Mucosa of gallbladder (tissue), 1 donor: ENCODE data around the gene KCNB1. TPM values are rescaled to one million over a fixed set of nuclear protein-coding genes. Genes with fewer than 3 reads are reported as not detected.

Source experiments
- DNase-seq: peaks from one replicate; pipeline ENCODE4 v3.0.0-alpha.2; 2020; ENCODE audit warnings: low spot score
- total RNA-seq: library from RNA; stranded (reverse); gene quantifications from one replicate; pipeline ENCODE4 v1.2.1, GENCODE V29; 2021
- donor health status: DM: no; HTN: no; CAD: no.

Gene KCNB1
- total RNA-seq, result 7.1 TPM

DNA sequence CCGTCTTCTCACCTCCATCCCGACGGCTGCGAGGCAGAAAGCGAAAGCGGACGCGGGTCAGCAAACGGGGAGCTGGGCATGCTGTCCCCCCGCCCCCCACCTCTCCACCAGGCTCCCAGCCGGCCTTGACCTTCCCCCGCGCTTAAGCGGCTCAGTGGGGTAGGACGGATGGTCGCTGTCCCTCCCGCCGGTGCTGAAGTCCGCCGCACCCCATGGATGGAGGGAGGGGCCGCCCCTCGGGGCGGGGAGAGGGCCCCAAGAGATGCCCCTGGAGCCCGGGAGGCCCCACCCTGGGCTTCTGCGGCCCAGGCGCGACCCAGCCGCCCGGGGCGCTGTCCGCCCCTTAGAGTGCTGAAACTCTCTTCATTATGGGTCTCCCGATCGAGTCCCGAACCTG lies at the start of gene KCNB1:
KCNB1 (minus strand) TSS at position 48 of the 397 bp plus-strand sequence. CDS start 188 bp downstream, outside the sequence.
- DNase-seq, result peak; percentile 46

DNA sequence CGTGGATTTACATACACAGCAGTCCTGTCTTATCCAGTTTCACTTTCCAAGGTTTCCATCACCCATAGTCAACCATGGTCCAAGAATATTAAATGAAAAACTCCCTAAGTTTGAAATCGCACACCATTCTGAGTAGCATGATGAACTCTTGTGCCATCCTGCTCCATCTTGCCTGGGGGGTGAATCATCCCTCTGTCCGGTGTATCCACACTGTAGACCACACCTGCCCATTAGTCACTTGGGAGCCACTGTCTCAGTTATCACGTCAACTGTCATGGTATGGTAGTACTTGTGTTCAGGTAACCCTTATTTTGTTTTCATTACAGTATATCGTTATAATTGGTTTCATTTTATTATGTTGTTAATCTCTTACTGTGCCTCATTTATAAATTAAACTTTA lies 47.0 kb upstream of the KCNB1 start:
- no peak for DNase-seq

GRCh38 chr20:49526568-49526967 lies 44.1 kb upstream of the KCNB1 start:
- no peak for DNase-seq

DNA sequence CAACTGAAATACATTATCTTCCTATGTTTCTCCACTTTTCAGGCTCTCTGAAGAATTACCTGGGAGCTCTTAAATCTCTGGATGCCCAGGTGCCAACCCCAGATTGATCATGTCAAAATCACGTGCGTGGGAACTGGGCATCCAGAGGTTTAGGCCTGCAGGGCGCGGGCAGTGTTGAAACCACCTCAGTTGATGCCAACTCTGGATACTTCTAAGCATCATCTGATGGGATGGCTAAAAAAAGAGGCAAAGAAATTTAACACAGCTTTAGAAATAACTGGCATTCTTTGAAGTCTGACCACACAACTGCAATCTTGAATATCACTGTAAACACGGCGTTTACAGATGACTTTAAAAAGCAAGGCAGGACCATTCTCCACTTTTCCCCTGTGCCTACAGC lies 43.6 kb upstream of the KCNB1 start:
- no peak for DNase-seq

DNA sequence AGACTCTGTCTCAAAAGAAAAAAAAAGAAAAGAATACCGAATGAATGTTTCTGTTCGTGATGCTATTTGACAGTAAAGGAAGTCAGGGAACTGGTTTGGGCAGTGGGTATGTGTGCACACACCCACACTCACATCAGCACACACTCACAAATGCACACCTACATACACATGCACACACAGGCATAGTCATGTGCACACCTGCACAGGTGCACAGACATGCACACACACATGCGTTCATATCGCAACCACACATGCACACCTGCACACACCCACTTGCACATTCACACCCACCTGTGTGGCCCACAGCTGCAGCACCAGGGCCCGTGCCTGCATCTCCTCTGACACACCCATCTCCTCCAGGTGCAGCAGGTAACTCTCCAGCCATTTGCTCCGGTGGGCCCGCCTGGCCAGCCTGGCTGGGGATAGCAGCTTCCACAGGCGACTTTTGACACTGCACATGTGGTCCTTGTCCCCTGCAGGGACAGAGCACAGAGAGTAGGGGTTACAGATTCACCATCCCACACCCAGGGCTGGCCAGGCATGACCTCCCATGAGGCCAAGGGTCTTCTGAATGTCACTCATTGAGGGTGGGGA lies 41.4 kb upstream of the KCNB1 start:
- no peak for DNase-seq

GRCh38 chr20:49521356-49521755 lies 38.9 kb upstream of the KCNB1 start:
- no peak for DNase-seq

GRCh38 chr20:49519777-49520359 lies 37.4 kb upstream of the KCNB1 start:
- DNase-seq, result no peak

DNA sequence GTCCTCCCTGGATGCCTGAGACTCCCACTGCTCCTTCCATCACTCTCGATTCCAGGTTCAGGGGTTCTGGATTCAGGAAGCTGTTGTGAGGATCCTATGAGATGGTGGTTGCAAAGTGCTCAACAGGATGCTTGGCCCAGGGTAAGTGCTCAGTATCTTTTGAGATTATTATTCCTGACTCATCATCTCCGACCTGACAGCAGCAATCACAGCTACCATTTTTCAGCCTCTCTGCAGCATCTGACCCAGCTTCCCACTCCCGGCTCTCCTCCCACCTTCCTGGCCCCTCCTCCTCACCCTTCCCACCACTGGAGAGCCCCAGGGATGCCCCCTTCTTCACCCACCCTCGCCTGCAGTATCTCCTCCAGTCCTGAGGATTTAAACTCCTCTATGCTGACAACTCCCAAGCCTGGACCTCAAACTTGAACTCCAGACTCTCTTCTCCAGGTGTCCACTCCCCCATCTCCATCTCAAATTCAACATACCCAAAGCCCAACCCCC lies 36.8 kb upstream of the KCNB1 start:
- no peak for DNase-seq

- no peak for DNase-seq
These were observed 36.1 kb upstream of the KCNB1 start for GRCh38 chr20:49518576-49518975.

DNA sequence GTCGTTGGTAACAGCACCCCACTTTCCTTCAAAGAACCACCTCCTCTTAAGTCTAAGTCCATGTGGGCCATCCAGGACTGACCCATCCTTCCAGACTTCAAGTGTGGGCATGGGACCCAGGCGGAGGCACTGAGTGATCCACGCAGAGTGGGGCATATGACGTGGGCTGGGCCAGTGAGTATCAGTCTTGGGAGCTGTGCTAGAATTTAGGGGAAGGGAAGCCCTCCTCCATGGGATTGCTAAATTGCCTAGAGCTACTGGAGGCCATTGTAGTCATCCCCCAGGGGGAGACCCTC lies 35.3 kb upstream of the KCNB1 start:
- DNase-seq, result no peak

GRCh38 chr20:49516916-49517804 lies 34.7 kb upstream of the KCNB1 start:
- no peak for DNase-seq

DNA sequence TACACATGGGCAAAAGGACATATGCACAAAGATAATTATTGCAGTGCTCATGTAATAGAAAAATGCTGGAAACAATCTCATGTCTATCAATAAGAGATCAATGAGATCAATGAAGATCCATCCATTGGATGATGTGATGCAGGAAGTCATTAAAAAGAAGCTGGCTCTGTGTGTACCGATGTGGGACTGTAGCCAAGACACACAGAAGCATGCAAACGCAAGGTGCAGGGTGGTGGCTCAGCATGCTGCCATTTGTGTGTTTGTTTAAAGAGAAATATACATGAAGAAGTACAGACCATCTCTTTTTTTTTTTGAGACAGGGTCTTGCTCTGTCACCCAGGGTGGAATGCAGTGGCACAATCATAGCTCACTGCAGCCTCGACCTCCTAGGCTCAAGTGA lies 33.1 kb upstream of the KCNB1 start:
- peak; percentile 22 for DNase-seq

GRCh38 chr20:49513517-49513916 lies 31.0 kb upstream of the KCNB1 start:
- DNase-seq, result no peak

DNA sequence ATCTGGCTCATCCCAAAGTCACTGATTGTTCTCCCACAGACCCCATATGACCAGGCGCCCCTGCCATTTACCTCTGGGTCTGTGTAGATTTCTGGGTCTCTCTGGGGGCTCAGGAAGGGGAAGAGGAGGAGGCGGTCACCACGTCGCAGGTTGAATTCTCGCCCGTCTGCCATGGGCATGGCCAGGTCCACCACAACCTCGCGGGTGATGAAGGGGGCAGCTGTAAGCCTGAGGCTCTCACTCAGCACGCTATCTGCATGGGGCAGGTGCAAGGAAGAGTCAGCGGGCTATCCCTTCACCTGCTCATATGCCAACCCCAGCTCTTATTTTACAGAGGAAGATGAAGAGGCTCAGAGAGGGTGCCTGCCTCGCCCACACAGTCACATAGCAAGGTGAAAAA lies 30.5 kb upstream of the KCNB1 start:
- DNase-seq, result no peak

GRCh38 chr20:49511788-49512525 lies 29.5 kb upstream of the KCNB1 start:
- DNase-seq, result no peak

- DNase-seq, result peak; percentile 52
These were observed 28.2 kb upstream of the KCNB1 start for GRCh38 chr20:49510562-49511122.

- no peak for DNase-seq
These were observed 26.1 kb upstream of the KCNB1 start for GRCh38 chr20:49508435-49509199.

- DNase-seq, result no peak
These were observed 25.4 kb upstream of the KCNB1 start for GRCh38 chr20:49507741-49508434.

GRCh38 chr20:49505518-49505917 lies 23.1 kb upstream of the KCNB1 start:
- no peak for DNase-seq

DNA sequence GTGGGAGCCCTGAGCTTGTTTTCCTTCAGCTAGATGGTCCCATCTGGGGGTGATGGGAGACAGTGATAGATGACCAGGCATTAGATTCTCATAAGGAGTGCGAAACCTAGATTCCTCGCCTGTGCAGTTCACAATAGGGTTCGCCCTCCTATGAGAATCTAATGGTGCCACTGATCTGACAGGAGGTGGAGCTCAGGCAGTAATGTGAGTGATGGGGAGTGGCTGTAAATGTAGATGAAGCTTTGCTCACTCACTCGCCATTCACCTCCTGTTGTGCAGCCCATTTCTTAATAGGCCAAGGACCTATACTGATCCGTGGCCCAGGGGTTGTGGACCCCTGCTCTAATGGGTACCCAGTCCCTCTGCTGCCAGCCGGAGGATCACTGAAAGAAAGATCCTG lies 20.7 kb upstream of the KCNB1 start:
- no peak for DNase-seq

GRCh38 chr20:49501917-49502316 lies 19.4 kb upstream of the KCNB1 start:
- no peak for DNase-seq
